ENCODE results near the gene VAV2.

VAV2 gene

GRCh38 chr9:133934482-133935232 lies 57.5 kb downstream of the VAV2 start:
- Histone ChIP-seq H3K9ac (no peak overlapping the region), H3K4me1 (peaks cover 9% of the 10 kb centered on the region), H3K36me3 (ENCODE audit: control insufficient read depth, insufficient read depth, low read length) (no peaks in the 10 kb centered on the region), H2AFZ (no peak overlapping the region), H3K27me3 (ENCODE audit: control insufficient read depth, insufficient read depth, low read length) (no peaks in the 10 kb centered on the region), H3K27ac (peak overlapping the region; percentile 78), H3K4me2 (ENCODE audit: low read length) (no peak overlapping the region), H3K9me3 (ENCODE audit: control insufficient read depth, low read length) (no peaks in the 10 kb centered on the region), H3K4me3 (ENCODE audit: low read depth, low read length) (no peak overlapping the region), H3K79me2 (peaks cover 2% of the 10 kb centered on the region)
- TF ChIP-seq CTCF (IDR thresholded peaks at IDR 0.05), result no peak

GRCh38 chr9:133933426-133934026 lies 58.6 kb downstream of the VAV2 start:
- no peak overlapping the region for H3K4me2 ChIP-seq (ENCODE audit: low read length)
- peaks cover 9% of the 10 kb centered on the region for H3K4me1 ChIP-seq
- no peak overlapping the region for H3K27ac ChIP-seq
- no peaks in the 10 kb centered on the region for H3K36me3 ChIP-seq (ENCODE audit: control insufficient read depth, insufficient read depth, low read length)
- no peak overlapping the region for H2AFZ ChIP-seq
- no peaks in the 10 kb centered on the region for H3K9me3 ChIP-seq (ENCODE audit: control insufficient read depth, low read length)
- H3K9ac ChIP-seq, result no peak overlapping the region
- H3K4me3 ChIP-seq (ENCODE audit: low read depth, low read length), result no peak overlapping the region
- no peak for TF ChIP-seq CTCF (IDR thresholded peaks at IDR 0.05)
- H3K27me3 ChIP-seq (ENCODE audit: control insufficient read depth, insufficient read depth, low read length), result no peaks in the 10 kb centered on the region
- peaks cover 2% of the 10 kb centered on the region for H3K79me2 ChIP-seq

- Histone ChIP-seq H3K27ac (no peak overlapping the region), H3K9ac (no peak overlapping the region), H3K4me1 (peaks cover 9% of the 10 kb centered on the region), H3K36me3 (ENCODE audit: control insufficient read depth, insufficient read depth, low read length) (no peaks in the 10 kb centered on the region), H3K4me2 (ENCODE audit: low read length) (no peak overlapping the region), H3K79me2 (peaks cover 5% of the 10 kb centered on the region), H3K9me3 (ENCODE audit: control insufficient read depth, low read length) (no peaks in the 10 kb centered on the region), H3K4me3 (ENCODE audit: low read depth, low read length) (no peak overlapping the region), H3K27me3 (ENCODE audit: control insufficient read depth, insufficient read depth, low read length) (no peaks in the 10 kb centered on the region), H2AFZ (no peak overlapping the region)
- no peak for TF ChIP-seq CTCF (IDR thresholded peaks at IDR 0.05)
These were observed 59.5 kb downstream of the VAV2 start for GRCh38 chr9:133932633-133933032.

GRCh38 chr9:133932181-133932580 lies 59.9 kb downstream of the VAV2 start:
- Histone ChIP-seq H3K27me3 (ENCODE audit: control insufficient read depth, insufficient read depth, low read length) (no peaks in the 10 kb centered on the region), H3K36me3 (ENCODE audit: control insufficient read depth, insufficient read depth, low read length) (no peaks in the 10 kb centered on the region), H3K27ac (no peak overlapping the region), H3K9ac (no peak overlapping the region), H3K4me2 (ENCODE audit: low read length) (no peak overlapping the region), H3K79me2 (peaks cover 5% of the 10 kb centered on the region), H3K4me1 (peaks cover 9% of the 10 kb centered on the region), H2AFZ (no peak overlapping the region), H3K4me3 (ENCODE audit: low read depth, low read length) (no peak overlapping the region), H3K9me3 (ENCODE audit: control insufficient read depth, low read length) (no peaks in the 10 kb centered on the region)
- TF ChIP-seq CTCF (IDR thresholded peaks at IDR 0.05), result no peak
